ENCODE measurements around the gene MXD1. TPM values are rescaled to one million over a fixed set of nuclear protein-coding genes. Genes with fewer than 3 reads are reported as not detected.
A peak's percentile ranks its signal among the peaks of the same experiment; 100 is the strongest.

MXD1 gene
- total RNA-seq (2021) (1.5 to 2.3 TPM (median 1.6 TPM) in 3 replicates), Bru-seq, nascent RNA (percentile 52 among the genes with signal in this experiment)
- long read RNA-seq, experiment 1, full-length matches to known transcripts: 10 of 18 reads
- long read RNA-seq, experiment 1, partial matches to known transcripts: 1 of 18 reads
- long read RNA-seq, experiment 1, other reads (novel, unspliced or antisense): 7 of 18 reads
- long read RNA-seq, experiment 2, partial matches to known transcripts: 0 of 5 reads
- long read RNA-seq, experiment 2, other reads (novel, unspliced or antisense): 5 of 5 reads
- long read RNA-seq, experiment 3: 0 reads

- peak within 1 kb of the TSS; percentile 70 for H3K27ac Mint-ChIP-seq
- ATAC-seq (no peak), DNase-seq (ENCODE audit: low spot score) (peak; percentile 41)
- CTCF ChIA-PET: interaction anchor here (0.6 to 3.1 kb wide), 29 partner anchors 11 to 730 kb away, joined by 3 to 52 read pairs (median 4); partner anchors contain the start of genes C2orf42, SNRNP27 and SNRPG
- H3K4me3 Mint-ChIP-seq: peak within 1 kb of the TSS; percentile 71
- H3K27me3 Mint-ChIP-seq (ENCODE audit: low read depth): no peaks in the 10 kb centered on the region
- TF ChIP-seq FOXK1 (CRISPR knock-in tag; IDR thresholded peaks at IDR 0.05) (peak; percentile 87), SP1 (CRISPR knock-in tag; conservative IDR thresholded peaks at IDR 0.05) (peak; percentile 61; the same call in 1 of the 2 replicates), ERG (CRISPR knock-in tag; IDR thresholded peaks at IDR 0.05) (no peak), RELA (CRISPR knock-in tag; IDR thresholded peaks at IDR 0.05; ENCODE audit: borderline replicate concordance) (no peak; the same call in 1 of the 2 replicates), MXD4 (CRISPR knock-in tag; IDR thresholded peaks at IDR 0.05; ENCODE audit: borderline replicate concordance) (no peak), ATF1 (CRISPR knock-in tag; IDR thresholded peaks at IDR 0.05) (0 out of 2 replicates have a peak, but pooled peaks have one; percentile 33), GABPB1 (CRISPR knock-in tag; IDR thresholded peaks at IDR 0.05) (no peak), HMGXB4 (CRISPR knock-in tag; IDR thresholded peaks at IDR 0.05) (0 out of 2 replicates have a peak, but pooled peaks have one; percentile 39), USF2 (CRISPR knock-in tag; IDR thresholded peaks at IDR 0.05) (no peak), ARID4B (CRISPR knock-in tag; IDR thresholded peaks at IDR 0.05; ENCODE audit: borderline replicate concordance) (0 out of 2 replicates have a peak, but pooled peaks have one; percentile 91)
- POLR2A ChIA-PET: interaction anchor here (0.5 to 2.8 kb wide), 33 partner anchors 8 to 378 kb away, joined by 3 to 67 read pairs (median 4); partner anchors contain the start of genes ANXA4, C2orf42, PCYOX1 and SNRNP27
- no peaks in the 10 kb centered on the region for H3K9me3 Mint-ChIP-seq
- H3K36me3 Mint-ChIP-seq: no peaks in the 10 kb centered on the region
- H3K4me1 Mint-ChIP-seq: peaks cover 4% of the 10 kb centered on the region; the same call in 1 of the 2 replicates
Observed at GRCh38 chr2:69914950-69915945, at the start of gene MXD1. TSS of gene MXD1 (plus strand) at chr2:69915109. CDS start at chr2:69915331, 222 bp downstream.

GRCh38 chr2:69888451-69888850 lies 26.5 kb upstream of the MXD1 start:
- Mint-ChIP-seq H3K36me3 (no peaks in the 10 kb centered on the region), H3K27ac (no peak overlapping the region), H3K9me3 (peaks cover 11% of the 10 kb centered on the region), H3K4me1 (no peaks in the 10 kb centered on the region), H3K27me3 (ENCODE audit: low read depth) (peaks cover 4% of the 10 kb centered on the region; the same call in 1 of the 2 replicates), H3K4me3 (no peak overlapping the region)
- ChIA-PET CTCF (no interaction called here), POLR2A (no interaction called here)
- no peak for DNase-seq (ENCODE audit: low spot score)
- no peak for ATAC-seq
- no peak for TF ChIP-seq FOXP1 (CRISPR knock-in tag; IDR thresholded peaks at IDR 0.05; ENCODE audit: borderline replicate concordance)
- TF ChIP-seq E2F4 (CRISPR knock-in tag; IDR thresholded peaks at IDR 0.05; ENCODE audit: borderline replicate concordance, low read depth): no peak
- TF ChIP-seq ZNF532 (CRISPR knock-in tag; IDR thresholded peaks at IDR 0.05; ENCODE audit: borderline replicate concordance): no peak
- TF ChIP-seq TEAD4 (CRISPR knock-in tag; IDR thresholded peaks at IDR 0.05): no peak
- TF ChIP-seq ERG (CRISPR knock-in tag; IDR thresholded peaks at IDR 0.05): no peak

Data from WTC11 (cell line).